Measurements from ENCODE around the gene B4GALNT4. TPM values are rescaled to one million over a fixed set of nuclear protein-coding genes. Genes with fewer than 3 reads are reported as not detected.
"Not testable (repeated sequence)": the region's sequence is repeated elsewhere in the genome, so short reads cannot be mapped to it uniquely, and the experiment has no call there.

B4GALNT4 gene
- total RNA-seq, 1 donor from 2014 or later, result 0.94 TPM

GRCh38 chr11:334264-334994, 34.9 kb upstream of the B4GALNT4 start:
- DNase-seq (peak; percentile 69), ATAC-seq (ENCODE audit: poor library complexity) (peak; percentile 74)
- intact Hi-C loops (cut with DNase I), result no loop called here

- ATAC-seq (ENCODE audit: poor library complexity), result peak; percentile 62
- intact Hi-C loops (cut with DNase I), result no loop called here
- DNase-seq, result peak; percentile 53
These were observed 33.3 kb upstream of the B4GALNT4 start for GRCh38 chr11:335779-336658.

GRCh38 chr11:336659-337198, 32.6 kb upstream of the B4GALNT4 start:
- intact Hi-C loops (cut with DNase I), result no loop called here

GRCh38 chr11:337711-338110, 31.6 kb upstream of the B4GALNT4 start:
- intact Hi-C loops (cut with DNase I), result no loop called here
- DNase-seq (no peak), ATAC-seq (ENCODE audit: poor library complexity) (no peak)

More at GRCh38 chr11:336659-337198, 32.6 kb upstream of the B4GALNT4 start:
- ATAC-seq (ENCODE audit: poor library complexity) (no peak), DNase-seq (no peak)

- intact Hi-C loops (cut with DNase I), result no loop called here
- no peak for DNase-seq
- no peak for ATAC-seq (ENCODE audit: poor library complexity)
These were observed 29.3 kb upstream of the B4GALNT4 start for GRCh38 chr11:339963-340362.

- DNase-seq (no peak), ATAC-seq (ENCODE audit: poor library complexity) (no peak)
- intact Hi-C loops (cut with DNase I), result no loop called here
These were observed 28.5 kb upstream of the B4GALNT4 start for GRCh38 chr11:340539-341512.

- intact Hi-C loops (cut with DNase I), result no loop called here
- DNase-seq (no peak), ATAC-seq (ENCODE audit: poor library complexity) (no peak)
These were observed 27.0 kb upstream of the B4GALNT4 start for GRCh38 chr11:342328-342727.

- no peak for DNase-seq
- intact Hi-C loops (cut with DNase I), result no loop called here
- no peak for ATAC-seq (ENCODE audit: poor library complexity)
These were observed 24.3 kb upstream of the B4GALNT4 start for GRCh38 chr11:344836-345578.

- ATAC-seq (ENCODE audit: poor library complexity) (no peak), DNase-seq (no peak)
- intact Hi-C loops (cut with DNase I), result no loop called here
These were observed 22.8 kb upstream of the B4GALNT4 start for GRCh38 chr11:346529-346928.

GRCh38 chr11:349270-349954, 19.9 kb upstream of the B4GALNT4 start:
- ATAC-seq (ENCODE audit: poor library complexity); DNase-seq; intact Hi-C loops (cut with DNase I): not testable (repeated sequence)

GRCh38 chr11:350033-350722, 19.1 kb upstream of the B4GALNT4 start:
- ATAC-seq (ENCODE audit: poor library complexity); intact Hi-C loops (cut with DNase I); DNase-seq: not testable (repeated sequence)

- DNase-seq (peak; percentile 40), ATAC-seq (ENCODE audit: poor library complexity) (no peak)
- intact Hi-C loops (cut with DNase I), result no loop called here
These were observed 18.5 kb upstream of the B4GALNT4 start for GRCh38 chr11:350723-351255.

- DNase-seq (peak; percentile 20), ATAC-seq (ENCODE audit: poor library complexity) (no peak)
- intact Hi-C loops (cut with DNase I), result no loop called here
These were observed 17.9 kb upstream of the B4GALNT4 start for GRCh38 chr11:351411-351810.

GRCh38 chr11:352456-353031, 16.8 kb upstream of the B4GALNT4 start:
- intact Hi-C loops (cut with DNase I), result no loop called here
- ATAC-seq (ENCODE audit: poor library complexity) (no peak), DNase-seq (no peak)

GRCh38 chr11:353179-353873, 16.0 kb upstream of the B4GALNT4 start:
- DNase-seq, result peak; percentile 93
- intact Hi-C loops (cut with DNase I), result no loop called here
- ATAC-seq (ENCODE audit: poor library complexity), result peak; percentile 67

Measured in Right ventricle myocardium superior (tissue), 1 donor.